K562 (cell line): ENCODE measurements around the gene PPP3CB. TPM values are rescaled to one million over a fixed set of nuclear protein-coding genes. Genes with fewer than 3 reads are reported as not detected.

Experiments
- CC2D1A ChIP-seq: fragments of 450-650 bp; IDR thresholded peaks from 2 replicates; pipeline ENCODE4 v1.6.1; 2017; ENCODE audit warnings: mild to moderate bottlenecking
- GTF2A2 ChIP-seq: IDR thresholded peaks from 2 replicates; pipeline ENCODE4 v1.6.1; 2016; ENCODE audit warnings: mild to moderate bottlenecking, missing genetic modification characterization, missing compliant biosample characterization
- ILF3 ChIP-seq: fragments of 450-650 bp; IDR thresholded peaks from 2 replicates; pipeline ENCODE4 v1.6.1; 2018; ENCODE audit warnings: antibody characterized with exemption, mild to moderate bottlenecking, moderate library complexity, borderline replicate concordance
- MNT ChIP-seq, 2 experiments: fragments of 450-650 bp; conservative IDR thresholded peaks; 2 replicates each; pipeline ENCODE4 v1.6.1; 2017; ENCODE audit warnings: mild to moderate bottlenecking in 2 of 2, moderate library complexity in 2 of 2
- NCOR1 ChIP-seq: fragments of 450-650 bp; IDR thresholded peaks from 2 replicates; pipeline ENCODE4 v1.6.1; 2016; ENCODE audit warnings: mild to moderate bottlenecking, moderate library complexity
- NFE2L1 ChIP-seq: fragments of 450-650 bp; IDR thresholded peaks from 2 replicates; pipeline ENCODE4 v1.6.1; 2016; ENCODE audit warnings: missing genetic modification characterization, low read depth, mild to moderate bottlenecking, missing compliant biosample characterization, moderate library complexity, borderline replicate concordance
- POLR2A ChIP-seq: fragments of 450-650 bp; conservative IDR thresholded peaks from 2 replicates; pipeline ENCODE4 v1.6.1; 2016
- POU5F1 ChIP-seq: fragments of 150-350 bp; IDR thresholded peaks from 2 replicates; pipeline ENCODE4 v1.6.1; 2014; ENCODE audit warnings: borderline replicate concordance, low read length, low read depth, mild to moderate bottlenecking; ENCODE audit not compliant: partially characterized antibody
- TEAD1 ChIP-seq, 2 experiments: fragments of 450-650 bp in 1 of 2; sonication (generic) in 1 of 2; formaldehyde crosslinking; IDR thresholded peaks; 2 replicates each; pipeline versions ENCODE4 v1.4.0 to v1.8.0; 2020 to 2022; ENCODE audit warnings: mild to moderate bottlenecking in 2 of 2, missing genetic modification reagents in 1 of 2
- TFAM ChIP-seq: fragments of 250-450 bp; sonication (Bioruptor Pico); conservative IDR thresholded peaks from 2 replicates; pipeline ENCODE4 v1.5.0; 2021; ENCODE audit warnings: mild to moderate bottlenecking, moderate library complexity
- ZNF124 ChIP-seq: sonication (generic); formaldehyde crosslinking; IDR thresholded peaks from 2 replicates; pipeline ENCODE4 v1.8.1; 2022; ENCODE audit warnings: missing genetic modification reagents
- ZNF143 ChIP-seq: sonication (generic); formaldehyde crosslinking; IDR thresholded peaks from 2 replicates; pipeline ENCODE4 v1.9.0; 2022; ENCODE audit warnings: mild to moderate bottlenecking, missing genetic modification reagents
- ZNF277 ChIP-seq: fragments of 250-450 bp; sonication (Bioruptor Pico); IDR thresholded peaks from 2 replicates; pipeline ENCODE4 v1.8.0; 2022; ENCODE audit warnings: inconsistent platforms, mild to moderate bottlenecking, moderate library complexity, borderline replicate concordance
- ZNF75A ChIP-seq: fragments of 450-650 bp; formaldehyde crosslinking; IDR thresholded peaks from 2 replicates; pipeline ENCODE4 v1.4.0; 2020; ENCODE audit warnings: mild to moderate bottlenecking
- polyA plus RNA-seq, 8 experiments: library from polyadenylated mRNA; depleted of rRNA in 4 of 8; stranded (reverse) in 5 of 8; unstranded in 3 of 8; fragments of >200 nt; fragmentation: Nextera tagmentation in 2 of 8; fragmentation: Illumina TruSeq in 1 of 8; extraction: Ambion mirVana in 2 of 8; extraction: Trizol in 1 of 8; gene quantifications; 2 replicates each; pipeline versions ENCODE4 v1.2.1 to v1.2.3, GENCODE V29; 2011 to 2014; ENCODE audit warnings: inconsistent platforms in 1 of 8, missing spikeins in 1 of 8
- total RNA-seq, 7 experiments: library from RNA; depleted of rRNA in 6 of 7; stranded (reverse); fragments of >200 nt in 6 of 7; fragmentation: Illumina TruSeq in 2 of 7; extraction: Trizol in 2 of 7; gene quantifications; 2 replicates each; pipeline versions ENCODE4 v1.2.1 to v1.2.3, GENCODE V29; 2011 to 2021; ENCODE audit warnings: low replicate concordance in 1 of 7
- TF ChIP-seq, protein P1 (sequence below), 2 experiments: fragments of 450-650 bp; IDR thresholded peaks; 2 replicates each; pipeline ENCODE4 v1.6.1; 2016; ENCODE audit warnings: mild to moderate bottlenecking in 2 of 2, borderline replicate concordance in 1 of 2, low read depth in 1 of 2, moderate library complexity in 1 of 2
- TF ChIP-seq, protein P2 (sequence below): sonication (generic); formaldehyde crosslinking; IDR thresholded peaks from 2 replicates; pipeline ENCODE4 v1.9.0; 2022; ENCODE audit warnings: mild to moderate bottlenecking, missing genetic modification reagents

PPP3CB gene
- total and polyA plus RNA-seq, 9 of the 15 experiments (the other 6 are each of a cell fraction or from before 2014, with no cell fraction given): 9.6 to 27.6 (median 17.8) TPM

DNA sequence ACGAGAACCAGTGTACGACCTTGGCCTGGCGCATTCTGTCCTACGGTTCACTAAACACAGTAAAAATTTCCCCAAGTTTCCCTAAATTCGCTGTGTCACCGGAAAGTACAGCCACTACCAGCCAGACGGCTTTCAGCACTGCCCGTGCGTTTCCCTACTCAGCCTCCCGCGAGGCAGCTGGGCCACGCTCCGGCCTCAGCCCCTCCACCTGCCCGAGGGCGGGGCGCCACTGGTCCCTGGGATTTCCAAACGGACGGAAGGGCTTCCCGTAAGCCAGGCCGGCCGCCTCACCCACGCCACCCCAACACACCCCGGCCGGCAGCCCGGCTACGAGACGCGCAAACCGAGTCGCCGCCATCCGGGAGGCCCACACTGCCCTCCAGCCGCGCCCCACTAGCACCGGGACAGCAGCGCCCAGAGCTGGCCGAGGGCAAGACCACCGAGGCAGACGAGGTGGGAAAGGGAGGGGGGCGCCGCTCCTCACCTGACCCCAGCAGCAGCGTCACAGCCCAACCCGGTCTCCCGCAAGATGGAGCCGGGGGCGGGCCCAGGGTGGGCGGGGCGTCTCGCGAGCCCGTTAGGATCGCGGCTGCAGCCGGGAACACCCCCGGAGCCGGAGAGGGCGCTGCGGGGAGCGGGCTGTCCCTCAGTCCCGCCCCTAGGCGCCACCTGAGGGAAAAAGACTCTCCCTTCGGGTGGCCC lies 82.1 kb downstream of the PPP3CB start, which contains the start of gene ANXA7 (continued):
- TF ChIP-seq ZNF277 (CRISPR knock-in tag): no peak
- TF ChIP-seq MNT (conservative IDR thresholded peaks at IDR 0.05): peak; percentile 86 to 92
- TF ChIP-seq, protein P1, sequence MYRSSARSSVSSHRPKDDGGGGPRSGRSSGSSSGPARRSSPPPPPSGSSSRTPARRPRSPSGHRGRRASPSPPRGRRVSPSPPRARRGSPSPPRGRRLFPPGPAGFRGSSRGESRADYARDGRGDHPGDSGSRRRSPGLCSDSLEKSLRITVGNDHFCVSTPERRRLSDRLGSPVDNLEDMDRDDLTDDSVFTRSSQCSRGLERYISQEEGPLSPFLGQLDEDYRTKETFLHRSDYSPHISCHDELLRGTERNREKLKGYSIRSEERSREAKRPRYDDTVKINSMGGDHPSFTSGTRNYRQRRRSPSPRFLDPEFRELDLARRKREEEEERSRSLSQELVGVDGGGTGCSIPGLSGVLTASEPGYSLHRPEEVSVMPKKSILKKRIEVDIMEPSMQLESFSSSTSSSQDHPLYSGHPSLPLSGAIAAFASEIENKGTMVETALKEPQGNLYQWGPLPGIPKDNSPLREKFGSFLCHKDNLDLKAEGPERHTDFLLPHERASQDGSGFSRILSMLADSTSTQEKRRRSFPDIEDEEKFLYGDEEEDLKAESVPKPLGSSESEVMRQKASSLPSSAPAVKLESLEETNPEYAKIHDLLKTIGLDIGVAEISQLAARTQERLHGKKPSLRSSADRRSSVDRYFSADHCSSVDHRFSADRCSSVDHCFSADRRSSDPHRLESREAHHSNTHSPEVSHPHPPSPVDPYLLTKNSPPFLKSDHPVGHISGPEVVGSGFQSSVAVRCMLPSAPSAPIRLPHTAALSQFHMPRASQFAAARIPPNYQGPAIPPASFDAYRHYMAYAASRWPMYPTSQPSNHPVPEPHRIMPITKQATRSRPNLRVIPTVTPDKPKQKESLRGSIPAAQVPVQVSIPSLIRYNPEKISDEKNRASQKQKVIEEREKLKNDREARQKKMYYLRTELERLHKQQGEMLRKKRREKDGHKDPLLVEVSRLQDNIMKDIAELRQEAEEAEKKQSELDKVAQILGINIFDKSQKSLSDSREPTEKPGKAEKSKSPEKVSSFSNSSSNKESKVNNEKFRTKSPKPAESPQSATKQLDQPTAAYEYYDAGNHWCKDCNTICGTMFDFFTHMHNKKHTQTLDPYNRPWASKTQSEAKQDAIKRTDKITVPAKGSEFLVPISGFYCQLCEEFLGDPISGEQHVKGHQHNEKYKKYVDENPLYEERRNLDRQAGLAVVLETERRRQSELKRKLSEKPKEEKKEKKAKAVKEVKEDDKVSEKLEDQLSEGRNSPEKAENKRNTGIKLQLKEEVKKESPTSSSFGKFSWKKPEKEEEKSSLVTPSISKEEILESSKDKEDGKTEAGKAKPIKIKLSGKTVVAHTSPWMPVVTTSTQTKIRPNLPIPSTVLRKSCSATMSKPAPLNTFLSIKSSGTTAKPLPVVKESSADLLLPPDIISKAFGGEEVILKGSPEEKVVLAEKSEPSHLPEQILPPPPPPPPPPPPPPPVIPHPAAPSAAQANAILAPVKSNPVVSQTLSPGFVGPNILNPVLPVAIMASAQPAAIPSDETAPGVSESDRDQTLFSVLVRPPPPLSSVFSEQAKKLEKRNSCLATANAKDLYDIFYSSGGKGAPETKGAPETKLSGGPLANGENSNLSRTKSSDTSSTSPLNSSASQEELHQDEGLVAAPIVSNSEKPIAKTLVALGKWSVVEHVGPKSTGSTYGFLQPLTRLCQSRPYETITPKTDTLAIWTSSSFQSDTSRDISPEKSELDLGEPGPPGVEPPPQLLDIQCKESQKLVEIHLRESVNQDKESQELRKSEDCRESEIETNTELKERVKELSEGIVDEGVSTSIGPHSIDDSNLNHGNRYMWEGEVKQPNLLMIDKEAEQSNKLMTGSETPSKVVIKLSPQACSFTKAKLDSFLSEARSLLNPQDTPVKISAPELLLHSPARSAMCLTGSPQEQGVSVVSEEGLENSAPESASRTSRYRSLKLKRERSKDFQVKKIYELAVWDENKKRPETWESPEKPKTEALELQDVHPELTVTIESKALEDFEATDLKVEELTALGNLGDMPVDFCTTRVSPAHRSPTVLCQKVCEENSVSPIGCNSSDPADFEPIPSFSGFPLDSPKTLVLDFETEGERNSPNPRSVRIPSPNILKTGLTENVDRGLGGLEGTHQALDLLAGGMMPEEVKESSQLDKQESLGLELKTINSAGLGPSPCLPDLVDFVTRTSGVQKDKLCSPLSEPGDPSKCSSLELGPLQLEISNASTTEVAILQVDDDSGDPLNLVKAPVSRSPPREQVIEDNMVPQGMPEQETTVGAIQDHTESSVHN (IDR thresholded peaks at IDR 0.05; ENCODE audit: borderline replicate concordance in 1 of 2, low read depth in 1 of 2): peak in 1 of 2 experiments; percentile 7; a peak in 1 of 4 replicates
- TF ChIP-seq ZNF124 (CRISPR knock-in tag): no peak
- TF ChIP-seq POU5F1: no peak
- TF ChIP-seq ZNF75A (CRISPR knock-in tag): no peak
- 0 out of 2 replicates have a peak, but pooled peaks have one; percentile 15 for TF ChIP-seq CC2D1A
- TF ChIP-seq POLR2A: peak; percentile 97
- no peak for TF ChIP-seq ILF3
- no peak for TF ChIP-seq TFAM (CRISPR knock-in tag)
- no peak for TF ChIP-seq GTF2A2
- TF ChIP-seq NFE2L1: peak; percentile 54
- peak; percentile 29 for TF ChIP-seq NCOR1
- TF ChIP-seq, protein P2, sequence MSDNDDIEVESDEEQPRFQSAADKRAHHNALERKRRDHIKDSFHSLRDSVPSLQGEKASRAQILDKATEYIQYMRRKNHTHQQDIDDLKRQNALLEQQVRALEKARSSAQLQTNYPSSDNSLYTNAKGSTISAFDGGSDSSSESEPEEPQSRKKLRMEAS (CRISPR knock-in tag): peak; percentile 86
- TF ChIP-seq ZNF143: peak; percentile 59; the same call in 1 of the 2 replicates
- peak in 1 of 2 experiments; percentile 93; a peak in 2 of 4 replicates for TF ChIP-seq TEAD1 (CRISPR knock-in tag; IDR thresholded peaks at IDR 0.05)
